Osteoblast (primary cell): ENCODE measurements around the gene FBXO22. TPM values are rescaled to one million over a fixed set of nuclear protein-coding genes. Genes with fewer than 3 reads are reported as not detected.
"Not testable (repeated sequence)": the region's sequence is repeated elsewhere in the genome, so short reads cannot be mapped to it uniquely, and the experiment has no call there.

Experiments
- DNase-seq: peaks from one replicate; pipeline ENCODE4 v3.0.0; 2011; ENCODE audit warnings: low spot score, mixed read lengths; ENCODE audit not compliant: insufficient read length; ENCODE audit errors: missing footprints
- H2AFZ ChIP-seq: 2 replicates; pipeline ENCODE4 v1.6.0; 2011; ENCODE audit warnings: mild to moderate bottlenecking, low read length
- H3K27ac ChIP-seq: 2 replicates; pipeline ENCODE4 v1.5.1; 2011; ENCODE audit warnings: mild to moderate bottlenecking, low read depth, low read length, moderate library complexity
- H3K27me3 ChIP-seq: 2 replicates; pipeline ENCODE4 v1.6.0; 2012; ENCODE audit warnings: mild to moderate bottlenecking, control low read depth, inconsistent platforms, low read length, moderate library complexity; ENCODE audit not compliant: insufficient read depth
- H3K36me3 ChIP-seq: 2 replicates; pipeline ENCODE4 v1.5.1; 2011; ENCODE audit warnings: mild to moderate bottlenecking, low read length, control low read depth, moderate library complexity; ENCODE audit not compliant: insufficient read depth
- H3K4me1 ChIP-seq: 2 replicates; pipeline ENCODE4 v1.5.1; 2011; ENCODE audit warnings: mild to moderate bottlenecking, low read length, control low read depth, moderate library complexity; ENCODE audit not compliant: insufficient read depth
- H3K4me2 ChIP-seq: 2 replicates; pipeline ENCODE4 v1.6.0; 2011; ENCODE audit warnings: mild to moderate bottlenecking, low read length; ENCODE audit not compliant: insufficient read depth
- H3K4me3 ChIP-seq: fragments of 200-600 bp; sonication (generic); 3 replicates; pipeline ENCODE4 v1.5.1; 2012; ENCODE audit warnings: mild to moderate bottlenecking, low read length, inconsistent platforms; ENCODE audit not compliant: insufficient read depth
- H3K79me2 ChIP-seq: 2 replicates; pipeline ENCODE4 v1.6.0; 2012; ENCODE audit warnings: mild to moderate bottlenecking, low read length, control low read depth, inconsistent platforms; ENCODE audit not compliant: insufficient read depth
- H3K9me3 ChIP-seq: 2 replicates; pipeline ENCODE4 v1.5.1; 2011; ENCODE audit warnings: low read depth, low read length, control low read depth
- H4K20me1 ChIP-seq: 2 replicates; pipeline ENCODE4 v1.6.0; 2012; ENCODE audit warnings: mild to moderate bottlenecking, low read length, control low read depth; ENCODE audit not compliant: insufficient read depth
- CTCF ChIP-seq: IDR thresholded peaks from 2 replicates; pipeline ENCODE4 v1.5.1; 2011; ENCODE audit warnings: mild to moderate bottlenecking, low read depth, low read length, moderate library complexity; ENCODE audit errors: extremely low read depth
- total RNA-seq: library from RNA; depleted of rRNA; stranded (reverse); fragments of >200 nt; gene quantifications from 2 replicates; pipeline ENCODE4 v1.2.3, GENCODE V29; 2012

FBXO22 gene
- total RNA-seq, 1 donor: 27.1 TPM

GRCh38 chr15:75966073-75966472, 62.4 kb downstream of the FBXO22 start:
- no peaks in the 10 kb centered on the region for H3K4me1 ChIP-seq

GRCh38 chr15:75976766-75977165, 73.1 kb downstream of the FBXO22 start:
- not testable (repeated sequence) for H3K36me3 ChIP-seq, H3K4me3 ChIP-seq, H3K4me1 ChIP-seq, H3K27me3 ChIP-seq, H3K4me2 ChIP-seq, H2AFZ ChIP-seq, H3K79me2 ChIP-seq, H3K9me3 ChIP-seq, H4K20me1 ChIP-seq, H3K27ac ChIP-seq, DNase-seq

More at GRCh38 chr15:75966073-75966472, 62.4 kb downstream of the FBXO22 start:
- H3K27ac ChIP-seq: no peak overlapping the region
- no peak overlapping the region for H2AFZ ChIP-seq
- no peak overlapping the region for H3K4me3 ChIP-seq
- H3K4me2 ChIP-seq: no peak overlapping the region
- no peaks in the 10 kb centered on the region for H3K79me2 ChIP-seq
- no peaks in the 10 kb centered on the region for H3K36me3 ChIP-seq
- no peak for TF ChIP-seq CTCF
- peaks cover 7% of the 10 kb centered on the region for H3K27me3 ChIP-seq
- H3K9me3 ChIP-seq: no peaks in the 10 kb centered on the region
- H4K20me1 ChIP-seq: no peaks in the 10 kb centered on the region
- DNase-seq: no peak

GRCh38 chr15:75981149-75981815, 77.6 kb downstream of the FBXO22 start:
- Histone ChIP-seq H2AFZ (no peak overlapping the region), H4K20me1 (no peaks in the 10 kb centered on the region), H3K9me3 (no peaks in the 10 kb centered on the region), H3K27me3 (peaks cover 7% of the 10 kb centered on the region), H3K4me2 (no peak overlapping the region), H3K27ac (no peak overlapping the region), H3K79me2 (no peaks in the 10 kb centered on the region), H3K4me1 (no peaks in the 10 kb centered on the region), H3K36me3 (no peaks in the 10 kb centered on the region), H3K4me3 (no peak overlapping the region)
- no peak for DNase-seq
- no peak for TF ChIP-seq CTCF

- no peak overlapping the region for H2AFZ ChIP-seq
- TF ChIP-seq CTCF: no peak
- no peak overlapping the region for H3K27ac ChIP-seq
- H3K79me2 ChIP-seq: no peaks in the 10 kb centered on the region
- H4K20me1 ChIP-seq: no peaks in the 10 kb centered on the region
- H3K4me1 ChIP-seq: no peaks in the 10 kb centered on the region
- H3K9me3 ChIP-seq: no peaks in the 10 kb centered on the region
- H3K4me2 ChIP-seq: no peak overlapping the region
- H3K4me3 ChIP-seq: no peak overlapping the region
- no peak for DNase-seq
- H3K27me3 ChIP-seq: peaks cover 7% of the 10 kb centered on the region
- no peaks in the 10 kb centered on the region for H3K36me3 ChIP-seq
Observed at GRCh38 chr15:75982468-75982867, 78.8 kb downstream of the FBXO22 start.

GRCh38 chr15:75984706-75985105, 81.0 kb downstream of the FBXO22 start:
- not testable (repeated sequence) for H3K9me3 ChIP-seq, H3K27me3 ChIP-seq, H3K4me2 ChIP-seq, DNase-seq, H3K27ac ChIP-seq, H4K20me1 ChIP-seq, H3K79me2 ChIP-seq, H3K4me3 ChIP-seq, H3K4me1 ChIP-seq, H3K36me3 ChIP-seq, H2AFZ ChIP-seq
